Muscle layer of colon (tissue), 2 donors: Measurements from ENCODE around the gene LMNTD1.

ENCODE experiments used
- H3K27ac ChIP-seq: one replicate; pipeline ENCODE4 v1.7.0; 2013; ENCODE audit warnings: low read depth, mild to moderate bottlenecking, low read length, moderate library complexity
- H3K27me3 ChIP-seq, 2 donors: one replicate each; pipeline ENCODE4 v1.7.0; 2013; ENCODE audit warnings: low read length in 2 of 2, mild to moderate bottlenecking in 2 of 2; ENCODE audit not compliant: insufficient read depth in 2 of 2, control insufficient read depth in 1 of 2
- H3K36me3 ChIP-seq: one replicate; pipeline ENCODE4 v1.7.0; 2013; ENCODE audit warnings: mild to moderate bottlenecking, low read length; ENCODE audit not compliant: insufficient read depth
- H3K4me1 ChIP-seq: one replicate; pipeline ENCODE4 v1.7.0; 2013; ENCODE audit warnings: mild to moderate bottlenecking, low read length; ENCODE audit not compliant: insufficient read depth
- H3K4me3 ChIP-seq, 2 donors: one replicate each; pipeline ENCODE4 v1.7.0; 2013; ENCODE audit warnings: low read length in 2 of 2, low read depth in 1 of 2, mild to moderate bottlenecking in 1 of 2, moderate library complexity in 1 of 2
- H3K9ac ChIP-seq: one replicate; pipeline ENCODE4 v1.7.0; 2013; ENCODE audit warnings: low read length
- H3K9me3 ChIP-seq: one replicate; pipeline ENCODE4 v1.7.0; 2013; ENCODE audit warnings: mild to moderate bottlenecking, low read length
- donor health status: abdominal sarcoma.
- donor health status: Adenocarcinoma of cecum.

LMNTD1 gene

GRCh38 chr12:25583545-25583944 is 30.5 kb upstream of the LMNTD1 start:
- no peaks in the 10 kb centered on the region for H3K9me3 ChIP-seq
- H3K4me1 ChIP-seq, result peaks cover 8% of the 10 kb centered on the region
- H3K36me3 ChIP-seq, result no peaks in the 10 kb centered on the region
- no peak overlapping the region for H3K27ac ChIP-seq
- no peak overlapping the region for H3K9ac ChIP-seq
- no peaks in the 10 kb centered on the region for H3K27me3 ChIP-seq
- H3K4me3 ChIP-seq, result no peak overlapping the region

GRCh38 chr12:25581067-25581466 is 28.0 kb upstream of the LMNTD1 start:
- no peaks in the 10 kb centered on the region for H3K36me3 ChIP-seq

DNA sequence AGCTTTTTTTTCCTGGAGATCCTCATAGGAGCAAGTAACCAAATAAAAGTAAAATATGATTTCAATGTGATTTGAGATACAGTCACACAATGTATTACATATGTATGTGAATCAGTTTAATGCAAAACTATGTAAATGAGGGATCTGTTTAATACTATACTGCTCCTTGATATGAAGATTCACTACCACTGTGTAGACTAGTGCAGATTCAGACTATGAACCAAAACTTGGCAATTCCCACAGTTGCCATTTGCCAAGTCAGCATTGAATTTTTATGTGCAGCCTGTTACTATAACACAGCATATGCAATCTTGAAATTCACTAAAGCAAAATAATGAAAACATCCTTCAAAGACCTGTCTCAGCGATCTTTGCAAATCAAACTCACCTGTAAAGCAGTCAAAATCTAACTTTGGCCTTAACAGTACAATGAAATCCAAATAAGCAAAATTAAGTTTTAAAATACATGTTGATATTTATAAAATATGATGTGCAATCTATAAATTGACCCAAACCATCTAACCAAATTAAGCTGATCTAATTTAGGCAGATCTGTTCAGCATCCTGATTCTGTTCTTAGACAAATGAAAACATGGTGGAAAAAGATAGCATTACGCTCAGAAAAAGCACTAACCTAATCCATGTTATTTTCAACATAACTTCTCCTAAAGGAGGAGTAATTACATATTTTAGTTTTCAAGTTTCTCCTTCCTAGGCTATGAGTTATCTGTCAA is 25.5 kb upstream of the LMNTD1 start:
- Histone ChIP-seq H3K36me3 (no peaks in the 10 kb centered on the region), H3K9ac (no peak overlapping the region), H3K4me1 (no peaks in the 10 kb centered on the region)

More at GRCh38 chr12:25581067-25581466, 28.0 kb upstream of the LMNTD1 start:
- Histone ChIP-seq H3K9me3 (no peaks in the 10 kb centered on the region), H3K9ac (no peak overlapping the region), H3K27me3 (no peaks in the 10 kb centered on the region), H3K4me1 (peaks cover 8% of the 10 kb centered on the region), H3K27ac (no peak overlapping the region), H3K4me3 (no peak overlapping the region)

DNA sequence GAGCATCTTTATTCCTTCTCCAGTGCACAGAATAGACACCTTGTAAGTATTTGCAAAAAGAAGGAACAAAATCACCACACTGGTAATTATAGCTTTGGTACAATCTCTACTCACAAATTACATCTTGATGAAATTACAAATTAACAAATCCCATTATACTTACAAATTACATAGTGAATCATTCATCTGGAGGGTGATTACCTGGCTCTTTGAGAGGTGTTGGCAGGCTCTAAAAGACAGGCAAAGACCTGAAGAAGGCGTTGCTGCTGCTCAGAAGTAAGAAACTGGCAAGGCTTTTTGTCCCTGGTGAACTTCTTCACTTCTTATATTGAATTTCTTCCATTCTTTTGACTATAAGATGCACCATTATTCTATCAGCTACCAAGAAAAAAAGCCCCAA is 21.7 kb upstream of the LMNTD1 start:
- Histone ChIP-seq H3K27ac (no peak overlapping the region), H3K9ac (no peak overlapping the region), H3K9me3 (no peaks in the 10 kb centered on the region), H3K4me1 (no peaks in the 10 kb centered on the region), H3K4me3 (no peak overlapping the region), H3K36me3 (no peaks in the 10 kb centered on the region), H3K27me3 (no peaks in the 10 kb centered on the region)

More for the DNA sequence above, 25.5 kb upstream of the LMNTD1 start:
- no peak overlapping the region for H3K27ac ChIP-seq
- no peaks in the 10 kb centered on the region for H3K27me3 ChIP-seq
- H3K4me3 ChIP-seq, result no peak overlapping the region
- H3K9me3 ChIP-seq, result no peaks in the 10 kb centered on the region

DNA sequence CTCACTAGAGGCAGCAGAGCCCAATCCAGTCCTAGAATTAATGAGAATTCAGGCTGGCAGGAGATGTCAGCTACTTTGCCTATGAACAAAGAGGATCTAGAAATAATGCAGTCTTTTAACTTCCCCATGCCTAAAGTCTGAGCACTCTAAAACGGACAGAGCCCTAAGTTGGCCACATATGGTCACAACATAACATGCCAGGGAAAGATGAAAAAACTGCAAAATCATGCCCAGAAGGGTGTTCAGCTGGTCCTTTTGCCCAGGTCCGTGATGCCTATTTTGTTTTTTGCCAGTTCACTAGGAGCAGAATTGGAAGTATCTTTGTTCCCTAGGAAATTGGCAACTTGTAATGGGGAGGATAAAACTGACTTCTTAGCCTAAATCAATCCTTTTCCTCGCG is 20.3 kb upstream of the LMNTD1 start:
- no peaks in the 10 kb centered on the region for H3K4me1 ChIP-seq
- H3K36me3 ChIP-seq, result no peaks in the 10 kb centered on the region
- no peak overlapping the region for H3K27ac ChIP-seq
- no peak overlapping the region for H3K4me3 ChIP-seq
- H3K9me3 ChIP-seq, result no peaks in the 10 kb centered on the region
- no peaks in the 10 kb centered on the region for H3K27me3 ChIP-seq
- H3K9ac ChIP-seq, result no peak overlapping the region

DNA sequence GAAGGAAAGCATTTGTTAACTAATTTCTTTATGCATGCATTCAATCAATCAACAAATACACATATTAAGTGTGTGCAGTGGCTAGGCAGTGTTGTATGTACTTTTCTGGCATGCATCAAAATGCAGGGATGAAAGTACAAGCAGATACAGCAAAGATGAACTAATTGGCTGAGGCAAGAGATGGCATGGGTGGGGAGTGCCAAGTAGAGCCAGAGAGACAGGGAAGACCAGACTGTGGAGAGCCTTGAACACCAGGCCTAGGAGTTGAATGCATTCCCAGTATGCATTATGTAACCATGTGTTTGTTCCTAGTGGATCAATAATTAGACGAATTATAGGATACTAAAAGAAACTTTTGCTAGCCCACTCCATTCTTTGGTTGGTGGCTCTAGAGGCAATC is 17.3 kb upstream of the LMNTD1 start:
- H3K27me3 ChIP-seq, result no peaks in the 10 kb centered on the region
- H3K4me3 ChIP-seq, result no peak overlapping the region
- no peaks in the 10 kb centered on the region for H3K36me3 ChIP-seq
- H3K4me1 ChIP-seq, result no peaks in the 10 kb centered on the region
- no peak overlapping the region for H3K9ac ChIP-seq
- no peak overlapping the region for H3K27ac ChIP-seq
- no peaks in the 10 kb centered on the region for H3K9me3 ChIP-seq

GRCh38 chr12:25566202-25566949 is 13.3 kb upstream of the LMNTD1 start:
- no peaks in the 10 kb centered on the region for H3K27me3 ChIP-seq
- H3K4me1 ChIP-seq, result no peaks in the 10 kb centered on the region
- H3K36me3 ChIP-seq, result no peaks in the 10 kb centered on the region
- no peak overlapping the region for H3K27ac ChIP-seq
- no peak overlapping the region for H3K4me3 ChIP-seq
- no peak overlapping the region for H3K9ac ChIP-seq
- H3K9me3 ChIP-seq, result no peaks in the 10 kb centered on the region

GRCh38 chr12:25558586-25558985 is 5.5 kb upstream of the LMNTD1 start:
- Histone ChIP-seq H3K36me3 (no peaks in the 10 kb centered on the region), H3K9ac (no peak overlapping the region), H3K4me1 (no peaks in the 10 kb centered on the region), H3K27me3 (no peaks in the 10 kb centered on the region), H3K27ac (no peak overlapping the region), H3K4me3 (no peak overlapping the region), H3K9me3 (no peaks in the 10 kb centered on the region)

GRCh38 chr12:25557830-25558436 is 4.8 kb upstream of the LMNTD1 start:
- H3K4me1 ChIP-seq, result no peaks in the 10 kb centered on the region
- H3K36me3 ChIP-seq, result no peaks in the 10 kb centered on the region
- no peaks in the 10 kb centered on the region for H3K27me3 ChIP-seq
- no peak overlapping the region for H3K4me3 ChIP-seq
- no peak overlapping the region for H3K27ac ChIP-seq
- no peak overlapping the region for H3K9ac ChIP-seq
- H3K9me3 ChIP-seq, result no peaks in the 10 kb centered on the region

DNA sequence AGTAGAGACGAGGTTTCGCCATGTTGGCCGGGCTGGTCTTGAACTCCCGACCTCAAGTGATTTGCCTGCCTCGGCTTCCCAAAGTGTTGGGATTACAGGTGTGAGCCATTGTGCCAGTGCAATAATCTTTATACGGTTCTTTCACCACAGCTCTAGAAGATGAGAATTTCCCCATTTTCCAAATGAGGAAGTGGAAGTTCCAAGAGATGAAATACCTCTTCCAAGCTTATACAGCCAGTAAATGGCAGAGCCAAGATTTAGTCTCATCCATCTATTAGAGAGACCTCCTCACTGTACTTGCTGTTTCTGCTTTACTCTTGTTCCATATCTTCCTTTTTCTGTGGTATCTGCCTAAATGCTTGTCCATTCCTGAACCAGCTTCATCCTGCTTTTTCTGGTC is 3.1 kb upstream of the LMNTD1 start:
- H3K36me3 ChIP-seq, result no peaks in the 10 kb centered on the region
- no peaks in the 10 kb centered on the region for H3K27me3 ChIP-seq
- H3K9me3 ChIP-seq, result no peaks in the 10 kb centered on the region
- no peak overlapping the region for H3K27ac ChIP-seq
- H3K4me3 ChIP-seq, result no peak overlapping the region
- H3K4me1 ChIP-seq, result no peaks in the 10 kb centered on the region
- H3K9ac ChIP-seq, result no peak overlapping the region

- Histone ChIP-seq H3K4me1 (no peaks in the 10 kb centered on the region), H3K4me3 (no peak overlapping the region)
These were observed 402 bp downstream of the LMNTD1 start for GRCh38 chr12:25552681-25553080.

More at GRCh38 chr12:25552681-25553080, 402 bp downstream of the LMNTD1 start:
- Histone ChIP-seq H3K9ac (no peak overlapping the region), H3K9me3 (no peaks in the 10 kb centered on the region), H3K36me3 (no peaks in the 10 kb centered on the region), H3K27me3 (no peaks in the 10 kb centered on the region), H3K27ac (no peak overlapping the region)
